Omental fat pad (tissue), 4 donors: Measurements from ENCODE around the gene SLC25A45. TPM values are rescaled to one million over a fixed set of nuclear protein-coding genes. Genes with fewer than 3 reads are reported as not detected.

Source experiments
- ATAC-seq: fragments of 150-250 bp; one replicate; pipeline ENCODE4 v1.9.1; 2016; ENCODE audit warnings: mild to moderate bottlenecking, moderate library complexity; ENCODE audit not compliant: low FRiP score
- DNase-seq: peaks from one replicate; pipeline ENCODE4 v3.0.0-alpha.2; 2019; ENCODE audit warnings: low spot score
- total RNA-seq, 4 donors: library from RNA; depleted of rRNA; stranded (reverse); fragments of >200 nt; gene quantifications; one replicate each; pipeline ENCODE4 v1.1.0, GENCODE V29; 2016
- TF ChIP-seq, protein P1 (sequence below), 3 donors: fragments of 450-650 bp; IDR thresholded peaks; one replicate each; pipeline ENCODE4 v1.5.1; 2016 to 2017; ENCODE audit warnings: antibody characterized with exemption in 3 of 3, mild to moderate bottlenecking in 3 of 3, moderate library complexity in 2 of 3

The SLC25A45 gene
- total RNA-seq, 4 donors from 2014 or later = 4.1 to 9.2 (median 6.0) TPM

GRCh38 chr11:65390996-65391395 lies 8.6 kb upstream of the SLC25A45 start:
- DNase-seq (no peak), ATAC-seq (no peak)
- TF ChIP-seq, protein P1, sequence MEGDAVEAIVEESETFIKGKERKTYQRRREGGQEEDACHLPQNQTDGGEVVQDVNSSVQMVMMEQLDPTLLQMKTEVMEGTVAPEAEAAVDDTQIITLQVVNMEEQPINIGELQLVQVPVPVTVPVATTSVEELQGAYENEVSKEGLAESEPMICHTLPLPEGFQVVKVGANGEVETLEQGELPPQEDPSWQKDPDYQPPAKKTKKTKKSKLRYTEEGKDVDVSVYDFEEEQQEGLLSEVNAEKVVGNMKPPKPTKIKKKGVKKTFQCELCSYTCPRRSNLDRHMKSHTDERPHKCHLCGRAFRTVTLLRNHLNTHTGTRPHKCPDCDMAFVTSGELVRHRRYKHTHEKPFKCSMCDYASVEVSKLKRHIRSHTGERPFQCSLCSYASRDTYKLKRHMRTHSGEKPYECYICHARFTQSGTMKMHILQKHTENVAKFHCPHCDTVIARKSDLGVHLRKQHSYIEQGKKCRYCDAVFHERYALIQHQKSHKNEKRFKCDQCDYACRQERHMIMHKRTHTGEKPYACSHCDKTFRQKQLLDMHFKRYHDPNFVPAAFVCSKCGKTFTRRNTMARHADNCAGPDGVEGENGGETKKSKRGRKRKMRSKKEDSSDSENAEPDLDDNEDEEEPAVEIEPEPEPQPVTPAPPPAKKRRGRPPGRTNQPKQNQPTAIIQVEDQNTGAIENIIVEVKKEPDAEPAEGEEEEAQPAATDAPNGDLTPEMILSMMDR (IDR thresholded peaks at IDR 0.05) = no peak

DNA sequence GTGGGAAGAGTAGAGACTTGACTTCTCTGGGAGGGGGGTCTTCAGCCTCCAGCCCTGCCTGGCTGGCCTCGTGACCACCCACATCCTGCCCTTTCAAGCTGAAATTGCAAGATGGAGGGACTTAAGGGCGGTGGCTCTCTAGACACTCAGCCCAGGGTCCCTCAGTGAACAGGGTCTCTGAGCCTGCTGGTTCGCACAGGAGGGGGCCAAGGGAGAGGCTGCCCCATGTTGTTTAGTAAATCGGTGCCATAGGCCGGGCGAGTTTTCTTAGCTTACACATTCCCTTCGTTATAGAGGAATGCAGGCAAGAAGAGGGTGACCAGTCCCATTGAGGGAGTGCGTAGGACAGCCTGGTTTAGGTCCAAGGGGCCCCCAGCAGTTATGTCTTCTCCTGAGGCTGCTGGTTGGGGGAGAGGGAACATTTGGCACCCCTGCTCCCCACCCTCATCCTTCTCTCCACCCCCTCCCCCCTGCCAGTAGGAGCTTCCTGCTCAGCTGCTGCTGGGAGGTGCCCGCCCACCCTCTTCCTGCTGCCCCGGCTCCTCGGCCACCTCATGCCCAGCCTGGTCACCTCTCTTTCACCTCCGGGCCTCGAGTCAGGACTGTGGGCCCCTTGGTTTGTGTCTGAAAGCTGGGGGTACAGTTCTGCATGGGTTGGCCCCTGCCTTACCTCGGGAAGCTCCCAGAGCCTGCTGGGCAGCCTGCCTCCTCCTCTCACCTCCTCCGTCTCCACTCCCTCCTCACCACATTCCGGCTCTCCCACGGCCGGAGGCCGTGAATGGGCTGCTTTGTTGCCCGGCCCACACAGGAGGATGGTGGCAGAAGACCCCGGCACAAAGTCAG lies 7.9 kb upstream of the SLC25A45 start:
- TF ChIP-seq, protein P1 (IDR thresholded peaks at IDR 0.05) = no peak
- DNase-seq (no peak), ATAC-seq (peak; percentile 6)

DNA sequence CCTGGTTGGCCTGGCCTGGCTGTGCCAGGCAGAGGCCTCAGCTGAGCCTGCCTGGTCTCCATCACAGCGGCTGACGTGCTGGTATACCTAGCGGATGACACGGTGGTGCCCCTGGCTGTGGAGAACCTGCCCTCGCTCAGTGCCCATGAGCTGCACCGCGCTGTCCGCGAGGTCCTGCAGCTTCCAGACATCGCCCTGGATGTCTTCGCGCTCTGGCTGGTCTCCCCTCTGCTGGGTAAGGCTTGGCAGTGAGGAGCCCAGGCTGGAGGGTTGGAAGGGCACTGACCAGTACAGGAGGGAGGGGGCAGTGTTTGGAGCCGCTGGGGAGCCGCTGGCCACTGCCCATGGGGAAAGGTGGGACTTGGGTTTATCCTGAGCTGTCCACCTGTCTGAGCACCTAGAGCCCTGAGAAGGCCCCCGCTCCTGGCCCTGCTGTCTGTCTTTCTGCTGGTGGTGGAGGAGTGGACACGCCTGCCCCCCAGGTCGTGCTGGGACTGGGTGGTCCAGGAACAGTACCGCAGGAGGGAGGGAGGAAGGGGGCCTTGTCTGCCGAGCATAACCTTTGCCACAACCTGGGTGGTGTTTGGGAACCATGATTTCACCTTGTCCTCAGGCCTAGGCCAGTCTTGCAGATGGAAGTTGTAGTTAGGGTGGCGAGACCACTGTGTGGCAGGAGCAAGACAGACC lies 7.0 kb upstream of the SLC25A45 start:
- TF ChIP-seq, protein P1 (IDR thresholded peaks at IDR 0.05) = no peak
- ATAC-seq = no peak
- DNase-seq = no peak

- TF ChIP-seq, protein P1 (IDR thresholded peaks at IDR 0.05) = no peak
- ATAC-seq = no peak
- no peak for DNase-seq
These were observed 6.3 kb upstream of the SLC25A45 start for GRCh38 chr11:65388731-65389130.

- TF ChIP-seq, protein P1 (IDR thresholded peaks at IDR 0.05) = no peak
- ATAC-seq = peak; percentile 58
- peak; percentile 75 for DNase-seq
These were observed 4.1 kb upstream of the SLC25A45 start, which contains the start of gene FRMD8 for GRCh38 chr11:65386307-65387140. Gene FRMD8 (plus strand): TSS chr11:65386637. CDS start chr11:65387037, 400 bp downstream.

GRCh38 chr11:65384301-65384889 lies 1.9 kb upstream of the SLC25A45 start:
- DNase-seq (no peak), ATAC-seq (no peak)
- TF ChIP-seq, protein P1 (IDR thresholded peaks at IDR 0.05) = no peak
